Activated T-cell treated with anti-CD3 and anti-CD28 coated beads, Interleukin-2, amount 50 U/mL, for 1 hour (primary cell): ENCODE results near the gene LAMA1.

Experiments used
- DNase-seq: peaks from one replicate; pipeline ENCODE4 v3.0.0-alpha.2; 2020

The LAMA1 gene

DNA sequence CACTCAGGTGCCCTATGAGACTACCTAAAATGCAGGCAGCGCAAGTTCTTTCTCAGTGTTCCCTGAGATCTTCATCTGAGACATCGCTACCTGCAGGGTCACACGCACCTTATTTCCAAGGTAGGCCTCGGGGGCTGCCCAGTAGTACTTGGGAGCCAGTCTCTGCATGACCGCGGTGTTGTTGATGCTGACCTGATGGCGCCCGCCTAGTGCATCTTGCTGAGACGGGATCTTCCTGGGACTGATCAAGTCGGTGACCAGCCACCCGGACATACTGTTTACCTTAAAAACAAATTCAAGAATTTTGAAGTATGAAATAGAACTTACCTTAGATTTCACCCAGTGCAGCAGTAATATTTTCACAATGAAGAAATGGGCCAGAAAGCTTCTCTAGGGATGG is 80.1 kb downstream of the LAMA1 start:
- no peak for DNase-seq

DNA sequence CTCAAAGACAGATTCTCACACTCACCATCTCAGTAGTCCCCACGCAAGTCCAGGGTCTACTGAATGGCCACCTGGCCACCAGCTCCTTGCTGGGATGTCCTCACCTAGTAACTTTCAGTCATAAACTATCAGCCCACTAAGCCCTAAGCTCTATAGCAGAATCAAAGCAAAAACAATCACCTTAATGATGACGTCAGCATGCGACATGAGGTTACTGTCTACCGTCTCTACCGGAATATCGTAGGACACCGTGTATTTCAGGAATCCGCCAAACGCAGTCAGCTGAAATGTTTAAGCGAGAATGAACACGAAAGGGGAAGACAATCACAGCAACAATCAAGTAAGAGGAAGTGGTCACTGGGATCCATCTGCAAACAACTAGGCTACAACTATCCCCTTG is 81.8 kb downstream of the LAMA1 start:
- no peak for DNase-seq

- DNase-seq = no peak
These were observed 82.7 kb downstream of the LAMA1 start for GRCh38 chr18:7034924-7035323.

DNA sequence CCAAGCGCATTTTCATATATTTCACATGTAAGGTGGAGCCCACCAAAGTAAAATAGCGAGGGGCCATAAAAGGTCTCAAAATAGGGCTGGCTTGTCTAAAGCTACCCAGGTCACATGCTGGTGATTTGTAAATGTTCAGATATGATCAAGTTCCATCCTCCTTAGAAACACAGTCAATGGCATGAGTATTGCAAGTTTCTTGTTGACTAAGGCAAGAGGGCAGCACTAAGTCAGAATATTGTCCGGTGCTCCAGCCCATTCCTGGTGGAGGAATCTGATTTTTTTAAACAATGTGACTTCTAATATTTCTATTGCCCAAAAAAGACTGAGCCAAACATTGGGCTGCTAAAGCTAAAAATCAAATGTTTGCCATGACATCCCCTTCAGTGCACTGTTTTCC is 85.1 kb downstream of the LAMA1 start:
- no peak for DNase-seq

- DNase-seq = no peak
These were observed 89.0 kb downstream of the LAMA1 start for GRCh38 chr18:7028625-7029024.

- no peak for DNase-seq
These were observed 92.4 kb downstream of the LAMA1 start for GRCh38 chr18:7025194-7025593.

DNA sequence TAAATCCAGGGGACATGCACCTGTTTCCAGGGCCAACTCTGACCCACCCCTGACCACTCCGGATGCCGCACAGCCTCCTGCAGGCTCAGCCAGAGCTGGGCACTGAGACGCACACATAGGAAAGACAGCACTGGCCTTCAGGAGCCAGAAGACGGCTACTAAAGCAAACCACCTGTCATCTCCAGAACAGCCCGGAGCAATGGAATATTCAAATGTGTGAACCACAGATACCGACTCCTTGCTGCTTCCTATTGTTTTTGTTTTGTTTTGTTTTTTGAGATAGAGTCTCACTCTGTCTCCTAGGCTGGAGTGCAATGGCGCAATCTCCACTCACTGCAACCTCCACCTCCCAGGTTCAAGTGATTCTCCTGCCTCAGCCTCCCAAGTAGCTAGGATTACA is 94.0 kb downstream of the LAMA1 start:
- no peak for DNase-seq

- DNase-seq = no peak
These were observed 94.5 kb downstream of the LAMA1 start for GRCh38 chr18:7023063-7023580.

- no peak for DNase-seq
These were observed 95.4 kb downstream of the LAMA1 start for GRCh38 chr18:7021994-7022840.

DNA sequence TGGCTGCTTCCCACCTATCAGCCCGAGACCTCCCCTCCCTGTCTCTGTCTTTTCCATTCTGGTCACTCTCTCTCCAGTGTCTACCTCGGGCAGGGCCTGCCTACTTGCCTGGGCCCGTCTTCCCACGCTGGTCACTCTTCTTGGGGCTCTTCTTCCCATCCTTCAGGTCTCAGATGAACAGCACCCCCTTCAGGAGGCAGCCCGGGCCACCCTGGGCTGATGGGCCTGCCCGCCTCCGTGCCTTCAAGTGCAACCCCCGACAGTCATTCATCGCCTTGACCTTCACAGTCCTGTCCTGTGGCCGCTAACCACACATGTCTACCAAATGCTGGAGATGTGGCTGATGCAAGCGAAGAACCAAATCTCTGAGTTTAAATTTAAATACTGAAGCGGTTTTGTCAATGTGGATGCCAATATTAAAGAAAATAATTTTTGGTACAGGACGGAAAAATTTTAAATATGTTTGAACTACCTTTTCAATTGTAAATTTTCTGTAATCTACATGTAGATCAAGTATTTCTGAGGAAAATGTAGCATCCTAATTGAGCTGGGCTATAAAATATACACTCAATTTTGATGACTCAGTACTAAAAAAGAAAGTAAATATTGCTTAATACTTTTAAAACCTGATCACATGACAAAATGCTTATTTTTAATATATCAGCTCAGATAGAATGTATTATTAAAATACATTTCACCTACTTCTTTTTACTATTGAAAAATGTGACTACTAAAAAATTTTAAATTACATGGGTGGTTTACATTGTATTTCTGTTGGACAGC is 96.4 kb downstream of the LAMA1 start:
- no peak for DNase-seq

DNA sequence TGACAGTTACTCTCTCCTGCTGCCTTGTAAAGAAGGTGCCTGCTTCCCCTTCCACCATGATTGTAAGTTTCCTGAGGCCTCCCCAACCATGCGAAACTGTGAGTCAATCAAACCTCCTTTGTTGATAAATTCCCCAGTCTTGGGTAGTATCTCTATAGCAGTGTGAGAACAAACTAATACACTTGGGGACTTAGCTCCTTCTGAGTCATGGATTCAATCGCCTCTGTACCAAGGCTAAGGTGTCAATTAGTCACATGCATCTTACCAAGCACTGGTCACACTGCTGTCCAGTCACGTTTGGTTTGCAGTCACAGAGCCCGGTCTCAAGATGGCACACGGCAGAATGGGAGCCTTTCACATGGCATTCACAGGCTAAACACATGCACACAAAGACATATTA is 100.6 kb downstream of the LAMA1 start:
- DNase-seq = no peak

DNA sequence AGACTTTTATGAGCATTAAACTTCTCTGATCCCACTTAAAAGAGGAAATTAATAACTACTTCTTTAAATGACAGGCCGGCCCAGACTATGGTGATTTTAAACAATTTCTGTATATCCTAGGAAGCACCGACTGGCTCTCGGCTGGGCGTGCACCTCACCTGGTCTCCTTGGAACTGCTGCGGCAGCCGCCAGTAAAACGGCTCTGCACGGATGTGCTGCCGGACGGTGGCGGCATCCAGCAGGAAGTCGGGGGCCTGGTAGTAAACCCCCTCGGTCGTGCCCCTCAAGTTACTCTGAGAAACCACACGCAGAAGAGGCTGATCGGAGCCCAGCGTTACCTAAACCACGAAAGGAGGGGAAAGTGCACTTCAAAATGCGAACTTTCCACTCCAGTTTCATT is 106.5 kb downstream of the LAMA1 start:
- DNase-seq = no peak

GRCh38 chr18:7004009-7004408 is 113.6 kb downstream of the LAMA1 start:
- DNase-seq = no peak

GRCh38 chr18:7002107-7002506 is 115.5 kb downstream of the LAMA1 start:
- DNase-seq = no peak

GRCh38 chr18:7000484-7001096 is 117.0 kb downstream of the LAMA1 start:
- DNase-seq = no peak

- no peak for DNase-seq
These were observed 119.8 kb downstream of the LAMA1 start for GRCh38 chr18:6997808-6998207.

- no peak for DNase-seq
These were observed 122.7 kb downstream of the LAMA1 start for GRCh38 chr18:6994771-6995430.

- no peak for DNase-seq
These were observed 123.4 kb downstream of the LAMA1 start for GRCh38 chr18:6994056-6994770.

GRCh38 chr18:6992761-6993160 is 124.8 kb downstream of the LAMA1 start:
- no peak for DNase-seq

GRCh38 chr18:6983366-6983765 is 134.2 kb downstream of the LAMA1 start:
- no peak for DNase-seq

DNA sequence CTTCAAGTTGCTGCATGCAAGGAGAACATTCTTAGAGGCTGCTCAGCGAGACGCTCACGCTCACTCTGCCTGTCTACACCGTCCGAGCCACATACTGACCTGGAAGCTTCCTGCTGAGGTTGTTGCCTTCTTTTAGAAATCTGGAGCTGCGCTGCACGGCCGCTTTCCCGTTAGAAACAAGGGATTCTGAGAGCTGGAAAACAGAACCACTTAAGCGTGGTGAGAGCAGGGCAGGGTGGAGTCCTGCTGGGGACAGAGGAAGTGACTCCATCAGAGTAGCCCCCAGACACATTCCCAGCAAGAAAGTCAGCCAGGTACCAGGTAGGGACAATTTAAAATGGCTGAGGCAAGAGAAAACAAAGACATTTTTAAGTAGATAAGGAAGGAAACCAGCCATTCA is 135.2 kb downstream of the LAMA1 start:
- no peak for DNase-seq

- DNase-seq = no peak
These were observed 137.2 kb downstream of the LAMA1 start for GRCh38 chr18:6980363-6980762.
